GM23338 (cell line): ENCODE data around the gene KCTD4.

Source experiments
- CREB1 ChIP-seq: fragments of 250-450 bp; sonication (Bioruptor Pico); IDR thresholded peaks from 2 replicates; pipeline ENCODE4 v1.5.0; 2020; ENCODE audit warnings: low read depth, mild to moderate bottlenecking, moderate library complexity
- EZH2 ChIP-seq: fragments of 200-600 bp; sonication (generic); IDR thresholded peaks from one replicate; pipeline ENCODE4 v1.8.0; 2017; ENCODE audit warnings: antibody characterized with exemption, mild to moderate bottlenecking, low read depth; ENCODE audit not compliant: unreplicated experiment
- EZH2phosphoT487 ChIP-seq: fragments of 200-600 bp; sonication (generic); IDR thresholded peaks from one replicate; pipeline ENCODE4 v1.8.1; 2018; ENCODE audit warnings: antibody characterized with exemption; ENCODE audit not compliant: unreplicated experiment
- JUNB ChIP-seq: IDR thresholded peaks from one replicate; pipeline ENCODE4 v1.6.1; 2016; ENCODE audit warnings: antibody characterized with exemption; ENCODE audit not compliant: unreplicated experiment
- NANOG ChIP-seq: IDR thresholded peaks from 2 replicates; pipeline ENCODE4 v1.6.1; 2016; ENCODE audit warnings: antibody characterized with exemption, borderline replicate concordance
- POLR2AphosphoS5 ChIP-seq: IDR thresholded peaks from 2 replicates; pipeline ENCODE4 v1.6.1; 2016; ENCODE audit warnings: antibody characterized with exemption, low read depth
- STAT1 ChIP-seq: IDR thresholded peaks from one replicate; pipeline ENCODE4 v1.6.1; 2016; ENCODE audit warnings: antibody characterized with exemption; ENCODE audit not compliant: unreplicated experiment
- ZNF114 ChIP-seq: fragments of 250-450 bp; sonication (Bioruptor Pico); IDR thresholded peaks from 2 replicates; pipeline ENCODE4 v1.5.0; 2020; ENCODE audit warnings: mild to moderate bottlenecking, moderate library complexity
- ZNF331 ChIP-seq: fragments of 250-450 bp; sonication (Bioruptor Pico); IDR thresholded peaks from 2 replicates; pipeline ENCODE4 v1.5.0; 2020; ENCODE audit warnings: low read depth, mild to moderate bottlenecking, moderate library complexity
- TF ChIP-seq, protein P1 (sequence below), 2 experiments: fragments of 200-600 bp in 1 of 2; sonication (generic) in 1 of 2; conservative IDR thresholded peaks; 2 replicates each; pipeline versions ENCODE4 v1.5.1 to v1.6.1; 2016 to 2017; ENCODE audit warnings: antibody characterized with exemption in 2 of 2, low read depth in 2 of 2, mild to moderate bottlenecking in 2 of 2, moderate library complexity in 1 of 2
- TF ChIP-seq, protein P2 (sequence below): IDR thresholded peaks from one replicate; pipeline ENCODE4 v1.6.1; 2018; ENCODE audit warnings: antibody characterized with exemption; ENCODE audit not compliant: unreplicated experiment

DNA sequence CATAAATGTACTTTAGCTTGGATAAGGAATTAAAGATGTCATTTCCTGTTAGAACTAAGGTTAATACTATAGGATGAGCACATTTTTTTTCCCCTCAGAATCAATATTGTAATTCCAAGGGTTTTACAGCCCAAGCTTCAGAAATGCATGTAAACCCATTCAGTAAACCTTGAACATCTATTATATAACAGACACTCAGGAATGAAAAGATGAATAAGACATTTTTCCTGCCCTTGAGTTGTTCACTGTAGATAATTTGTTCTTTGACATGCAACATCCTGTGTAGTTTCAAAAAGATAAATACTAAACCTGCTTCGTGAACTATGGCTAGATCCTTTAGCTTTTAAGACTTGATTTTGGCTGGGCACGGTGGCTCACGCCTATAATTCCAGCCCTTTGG lies 21.7 kb upstream of the KCTD4 start:
- TF ChIP-seq ZNF114 (CRISPR knock-in tag) (no peak), EZH2 (no peak), NANOG (no peak), STAT1 (no peak), EZH2phosphoT487 (no peak), JUNB (no peak), ZNF331 (CRISPR knock-in tag) (no peak), POLR2AphosphoS5 (no peak), CREB1 (no peak)
- TF ChIP-seq, protein P1, sequence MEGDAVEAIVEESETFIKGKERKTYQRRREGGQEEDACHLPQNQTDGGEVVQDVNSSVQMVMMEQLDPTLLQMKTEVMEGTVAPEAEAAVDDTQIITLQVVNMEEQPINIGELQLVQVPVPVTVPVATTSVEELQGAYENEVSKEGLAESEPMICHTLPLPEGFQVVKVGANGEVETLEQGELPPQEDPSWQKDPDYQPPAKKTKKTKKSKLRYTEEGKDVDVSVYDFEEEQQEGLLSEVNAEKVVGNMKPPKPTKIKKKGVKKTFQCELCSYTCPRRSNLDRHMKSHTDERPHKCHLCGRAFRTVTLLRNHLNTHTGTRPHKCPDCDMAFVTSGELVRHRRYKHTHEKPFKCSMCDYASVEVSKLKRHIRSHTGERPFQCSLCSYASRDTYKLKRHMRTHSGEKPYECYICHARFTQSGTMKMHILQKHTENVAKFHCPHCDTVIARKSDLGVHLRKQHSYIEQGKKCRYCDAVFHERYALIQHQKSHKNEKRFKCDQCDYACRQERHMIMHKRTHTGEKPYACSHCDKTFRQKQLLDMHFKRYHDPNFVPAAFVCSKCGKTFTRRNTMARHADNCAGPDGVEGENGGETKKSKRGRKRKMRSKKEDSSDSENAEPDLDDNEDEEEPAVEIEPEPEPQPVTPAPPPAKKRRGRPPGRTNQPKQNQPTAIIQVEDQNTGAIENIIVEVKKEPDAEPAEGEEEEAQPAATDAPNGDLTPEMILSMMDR (conservative IDR thresholded peaks at IDR 0.05; ENCODE audit: low read depth in 2 of 2) = no peak
- TF ChIP-seq, protein P2, sequence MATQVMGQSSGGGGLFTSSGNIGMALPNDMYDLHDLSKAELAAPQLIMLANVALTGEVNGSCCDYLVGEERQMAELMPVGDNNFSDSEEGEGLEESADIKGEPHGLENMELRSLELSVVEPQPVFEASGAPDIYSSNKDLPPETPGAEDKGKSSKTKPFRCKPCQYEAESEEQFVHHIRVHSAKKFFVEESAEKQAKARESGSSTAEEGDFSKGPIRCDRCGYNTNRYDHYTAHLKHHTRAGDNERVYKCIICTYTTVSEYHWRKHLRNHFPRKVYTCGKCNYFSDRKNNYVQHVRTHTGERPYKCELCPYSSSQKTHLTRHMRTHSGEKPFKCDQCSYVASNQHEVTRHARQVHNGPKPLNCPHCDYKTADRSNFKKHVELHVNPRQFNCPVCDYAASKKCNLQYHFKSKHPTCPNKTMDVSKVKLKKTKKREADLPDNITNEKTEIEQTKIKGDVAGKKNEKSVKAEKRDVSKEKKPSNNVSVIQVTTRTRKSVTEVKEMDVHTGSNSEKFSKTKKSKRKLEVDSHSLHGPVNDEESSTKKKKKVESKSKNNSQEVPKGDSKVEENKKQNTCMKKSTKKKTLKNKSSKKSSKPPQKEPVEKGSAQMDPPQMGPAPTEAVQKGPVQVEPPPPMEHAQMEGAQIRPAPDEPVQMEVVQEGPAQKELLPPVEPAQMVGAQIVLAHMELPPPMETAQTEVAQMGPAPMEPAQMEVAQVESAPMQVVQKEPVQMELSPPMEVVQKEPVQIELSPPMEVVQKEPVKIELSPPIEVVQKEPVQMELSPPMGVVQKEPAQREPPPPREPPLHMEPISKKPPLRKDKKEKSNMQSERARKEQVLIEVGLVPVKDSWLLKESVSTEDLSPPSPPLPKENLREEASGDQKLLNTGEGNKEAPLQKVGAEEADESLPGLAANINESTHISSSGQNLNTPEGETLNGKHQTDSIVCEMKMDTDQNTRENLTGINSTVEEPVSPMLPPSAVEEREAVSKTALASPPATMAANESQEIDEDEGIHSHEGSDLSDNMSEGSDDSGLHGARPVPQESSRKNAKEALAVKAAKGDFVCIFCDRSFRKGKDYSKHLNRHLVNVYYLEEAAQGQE = no peak
